Smooth muscle cell (in vitro differentiated cells): ENCODE results near the gene EDARADD. TPM values are rescaled to one million over a fixed set of nuclear protein-coding genes. Genes with fewer than 3 reads are reported as not detected.

Source experiments
- DNase-seq: peaks from one replicate; lab custom pipeline; 2025; ENCODE audit not compliant: unreplicated experiment; lab: John Stamatoyannopoulos, UW
- H2AFZ ChIP-seq: fragments of 200-600 bp; sonication (generic); 2 replicates; pipeline ENCODE4 v1.6.0; 2016; ENCODE audit warnings: antibody characterized with exemption, low read depth, mild to moderate bottlenecking
- H3F3A ChIP-seq: fragments of 200-600 bp; sonication (generic); 2 replicates; pipeline ENCODE4 v1.6.0; 2017; ENCODE audit warnings: antibody characterized with exemption, low read depth
- H3K27ac ChIP-seq: fragments of 200-600 bp; sonication (generic); 2 replicates; pipeline ENCODE4 v1.5.1; 2016; ENCODE audit warnings: low read depth, mild to moderate bottlenecking
- H3K27me3 ChIP-seq: fragments of 200-600 bp; sonication (generic); 2 replicates; pipeline ENCODE4 v1.6.1; 2016; ENCODE audit warnings: low read depth, mild to moderate bottlenecking
- H3K36me3 ChIP-seq: fragments of 200-600 bp; sonication (generic); 2 replicates; pipeline ENCODE4 v1.5.1; 2016; ENCODE audit warnings: low read depth
- H3K4me1 ChIP-seq: fragments of 200-600 bp; sonication (generic); 2 replicates; pipeline ENCODE4 v1.5.1; 2016; ENCODE audit warnings: low read depth
- H3K4me2 ChIP-seq: fragments of 200-600 bp; sonication (generic); 2 replicates; pipeline ENCODE4 v1.6.0; 2016; ENCODE audit warnings: mild to moderate bottlenecking
- H3K4me3 ChIP-seq: fragments of 200-600 bp; sonication (generic); 2 replicates; pipeline ENCODE4 v1.5.1; 2016; ENCODE audit warnings: mild to moderate bottlenecking
- H3K79me2 ChIP-seq: fragments of 200-600 bp; sonication (generic); 2 replicates; pipeline ENCODE4 v1.6.0; 2016; ENCODE audit warnings: low read depth, mild to moderate bottlenecking
- H3K9ac ChIP-seq: fragments of 200-600 bp; sonication (generic); 2 replicates; pipeline ENCODE4 v1.6.0; 2016; ENCODE audit warnings: low read depth
- H3K9me3 ChIP-seq: fragments of 200-600 bp; sonication (generic); replicated peaks from 2 replicates; pipeline ENCODE4 v1.5.1; 2016; ENCODE audit warnings: low read depth
- H4K20me1 ChIP-seq: fragments of 200-600 bp; sonication (generic); 2 replicates; pipeline ENCODE4 v1.6.0; 2016; ENCODE audit warnings: low read depth
- WGBS: methylation state at CpG from one replicate; pipeline ENCODE4 v1.1.7; 2016; ENCODE audit warnings: low lambda C conversion rate; 5-methylcytosine and 5-hydroxymethylcytosine counted together
- polyA plus RNA-seq: library from polyadenylated mRNA; unstranded; fragments of >200 nt; fragmentation: Nextera tagmentation; extraction: Ambion mirVana; gene quantifications from 2 replicates; pipeline ENCODE4 v1.2.1, GENCODE V29; 2016
- total RNA-seq: library from RNA; depleted of rRNA; stranded (reverse); fragments of >200 nt; gene quantifications from 2 replicates; pipeline ENCODE4 v1.2.3, GENCODE V29; 2014
- TF ChIP-seq, protein P1 (sequence below): fragments of 200-600 bp; sonication (generic); IDR thresholded peaks from 2 replicates; pipeline ENCODE4 v1.5.1; 2017; ENCODE audit warnings: borderline replicate concordance, mild to moderate bottlenecking, antibody characterized with exemption; ENCODE audit not compliant: insufficient read depth, poor library complexity, severe bottlenecking

Gene EDARADD
- total and polyA plus RNA-seq, 2 experiments from 2014 or later: 5.8 to 7.7 TPM

GRCh38 chr1:236518322-236518721 is 124.2 kb downstream of the EDARADD start:
- Histone ChIP-seq H3K4me3 (no peak overlapping the region), H3K4me2 (no peak overlapping the region), H2AFZ (no peak overlapping the region), H3K4me1 (no peaks in the 10 kb centered on the region), H3K9me3 (no peaks in the 10 kb centered on the region), H3K79me2 (no peaks in the 10 kb centered on the region), H3K27me3 (no peaks in the 10 kb centered on the region), H3K36me3 (no peaks in the 10 kb centered on the region), H4K20me1 (no peaks in the 10 kb centered on the region), H3K9ac (no peak overlapping the region), H3F3A (peaks cover 3% of the 10 kb centered on the region), H3K27ac (no peak overlapping the region)
- TF ChIP-seq, protein P1, sequence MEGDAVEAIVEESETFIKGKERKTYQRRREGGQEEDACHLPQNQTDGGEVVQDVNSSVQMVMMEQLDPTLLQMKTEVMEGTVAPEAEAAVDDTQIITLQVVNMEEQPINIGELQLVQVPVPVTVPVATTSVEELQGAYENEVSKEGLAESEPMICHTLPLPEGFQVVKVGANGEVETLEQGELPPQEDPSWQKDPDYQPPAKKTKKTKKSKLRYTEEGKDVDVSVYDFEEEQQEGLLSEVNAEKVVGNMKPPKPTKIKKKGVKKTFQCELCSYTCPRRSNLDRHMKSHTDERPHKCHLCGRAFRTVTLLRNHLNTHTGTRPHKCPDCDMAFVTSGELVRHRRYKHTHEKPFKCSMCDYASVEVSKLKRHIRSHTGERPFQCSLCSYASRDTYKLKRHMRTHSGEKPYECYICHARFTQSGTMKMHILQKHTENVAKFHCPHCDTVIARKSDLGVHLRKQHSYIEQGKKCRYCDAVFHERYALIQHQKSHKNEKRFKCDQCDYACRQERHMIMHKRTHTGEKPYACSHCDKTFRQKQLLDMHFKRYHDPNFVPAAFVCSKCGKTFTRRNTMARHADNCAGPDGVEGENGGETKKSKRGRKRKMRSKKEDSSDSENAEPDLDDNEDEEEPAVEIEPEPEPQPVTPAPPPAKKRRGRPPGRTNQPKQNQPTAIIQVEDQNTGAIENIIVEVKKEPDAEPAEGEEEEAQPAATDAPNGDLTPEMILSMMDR: no peak
- 91% methylated on average over 5 of the region's 5 CpGs for WGBS
- DNase-seq: no peak

- TF ChIP-seq, protein P1: no peak
- Histone ChIP-seq H3K27me3 (no peaks in the 10 kb centered on the region), H2AFZ (no peak overlapping the region), H3K79me2 (peaks cover 4% of the 10 kb centered on the region), H3K4me3 (no peak overlapping the region), H3K36me3 (no peaks in the 10 kb centered on the region), H4K20me1 (no peaks in the 10 kb centered on the region), H3K9me3 (no peaks in the 10 kb centered on the region), H3K9ac (no peak overlapping the region), H3K27ac (no peak overlapping the region), H3K4me1 (peaks cover 5% of the 10 kb centered on the region), H3K4me2 (no peak overlapping the region), H3F3A (peaks cover 6% of the 10 kb centered on the region)
- WGBS: 88% methylated on average over 4 of the region's 4 CpGs
- DNase-seq: no peak
Measured at GRCh38 chr1:236520445-236521005, 126.4 kb downstream of the EDARADD start.

GRCh38 chr1:236522937-236523703 is 129.0 kb downstream of the EDARADD start:
- Histone ChIP-seq H2AFZ (peak overlapping the region; percentile 94), H3K27ac (peak overlapping the region; percentile 38), H3K4me1 (peaks cover 5% of the 10 kb centered on the region), H3K27me3 (no peaks in the 10 kb centered on the region), H3F3A (peaks cover 6% of the 10 kb centered on the region), H3K79me2 (peaks cover 4% of the 10 kb centered on the region), H3K9ac (peak overlapping the region; percentile 68), H3K9me3 (no peaks in the 10 kb centered on the region), H3K4me3 (peak overlapping the region; percentile 58), H3K36me3 (peaks cover 6% of the 10 kb centered on the region), H4K20me1 (no peaks in the 10 kb centered on the region), H3K4me2 (peak overlapping the region; percentile 92)
- TF ChIP-seq, protein P1: no peak
- DNase-seq: no peak
- WGBS: 64% methylated on average over 26 of the region's 26 CpGs
